PC-9 (cell line): Measurements from ENCODE around the gene SERINC5. TPM values are rescaled to one million over a fixed set of nuclear protein-coding genes. Genes with fewer than 3 reads are reported as not detected.

Experiments
- BruUV-seq: library from RNA; stranded (reverse); fragments of 400-500 nt; replicated peaks from 2 replicates; lab custom pipeline; 2021; lab: Mats Ljungman, UMichigan
- CTCF ChIA-PET: fragments of 300-600 bp; sonication (Branson Sonifier 250); formaldehyde crosslinking; loops from one replicate; lab custom pipeline; 2022; ENCODE audit warnings: antibody characterized with exemption; lab: Charles Lee
- POLR2A ChIA-PET: fragments of 300-600 bp; sonication (Branson Sonifier 250); formaldehyde crosslinking; loops from one replicate; lab custom pipeline; 2022; ENCODE audit warnings: antibody characterized with exemption; ENCODE audit not compliant: unreplicated experiment; lab: Charles Lee
- DNase-seq, 2 experiments: peaks; one replicate each; pipeline versions ENCODE4 v3.0.0 to v3.0.0-alpha.2; 2015 to 2022; ENCODE audit warnings: mixed read lengths in 1 of 2
- H2AFZ ChIP-seq: fragments of 200-600 bp; sonication (generic); 2 replicates; pipeline ENCODE4 v1.8.1; 2017; ENCODE audit warnings: antibody characterized with exemption
- H3F3A ChIP-seq: fragments of 200-600 bp; sonication (generic); 2 replicates; pipeline ENCODE4 v1.8.1; 2017; ENCODE audit warnings: antibody characterized with exemption, mild to moderate bottlenecking, low read depth; ENCODE audit not compliant: insufficient read depth
- H3K27ac ChIP-seq: fragments of 200-600 bp; sonication (generic); 2 replicates; pipeline ENCODE4 v1.6.1; 2016; ENCODE audit warnings: mixed run types
- H3K27me3 ChIP-seq: fragments of 200-600 bp; sonication (generic); 2 replicates; pipeline ENCODE4 v1.6.1; 2016; ENCODE audit warnings: low read depth, mixed run types; ENCODE audit not compliant: insufficient read depth
- H3K36me3 ChIP-seq: fragments of 200-600 bp; sonication (generic); 2 replicates; pipeline ENCODE4 v1.6.1; 2016; ENCODE audit warnings: low read depth, mixed run types
- H3K4me1 ChIP-seq: fragments of 200-600 bp; sonication (generic); replicated peaks from 2 replicates; pipeline ENCODE4 v1.6.1; 2016; ENCODE audit warnings: mixed run types; ENCODE audit not compliant: insufficient read depth
- H3K4me2 ChIP-seq: fragments of 200-600 bp; sonication (generic); 2 replicates; pipeline ENCODE4 v1.6.1; 2017; ENCODE audit warnings: mixed run types
- H3K4me3 ChIP-seq: fragments of 200-600 bp; sonication (generic); 2 replicates; pipeline ENCODE4 v1.6.1; 2016; ENCODE audit warnings: mixed run types
- H3K79me2 ChIP-seq: fragments of 200-600 bp; sonication (generic); 2 replicates; pipeline ENCODE4 v1.6.1; 2017; ENCODE audit warnings: low read depth, mixed run types
- H3K9me2 ChIP-seq: fragments of 200-600 bp; sonication (generic); 2 replicates; pipeline ENCODE4 v1.8.1; 2017; ENCODE audit warnings: mild to moderate bottlenecking; ENCODE audit not compliant: insufficient read depth
- H3K9me3 ChIP-seq: fragments of 200-600 bp; sonication (generic); 2 replicates; pipeline ENCODE4 v1.8.1; 2016; ENCODE audit warnings: low read depth; ENCODE audit not compliant: insufficient read depth
- H4K20me1 ChIP-seq: fragments of 200-600 bp; sonication (generic); 2 replicates; pipeline ENCODE4 v1.8.1; 2017; ENCODE audit not compliant: insufficient read depth
- EZH2 ChIP-seq: fragments of 200-600 bp; sonication (generic); IDR thresholded peaks from 2 replicates; pipeline ENCODE4 v1.8.0; 2017; ENCODE audit warnings: antibody characterized with exemption, low read depth
- intact Hi-C: fragments of 100-400 bp; cut with micrococcal nuclease; formaldehyde crosslinking; loops from one replicate; pipeline ENCODE4 v1.10.0; 2022; ENCODE audit not compliant: unreplicated experiment
- total RNA-seq: library from RNA; stranded (reverse); gene quantifications from 2 replicates; pipeline ENCODE4 v1.2.3, GENCODE V29; 2021
- TF ChIP-seq, protein P1 (sequence below): fragments of 200-600 bp; sonication (generic); conservative IDR thresholded peaks from 2 replicates; pipeline ENCODE4 v1.6.1; 2017; ENCODE audit warnings: mixed run types, antibody characterized with exemption, mild to moderate bottlenecking, moderate library complexity

Gene SERINC5
- total RNA-seq, 1 experiment from 2014 or later, result 68.8 TPM

- DNase-seq, result no peak
- H3K4me2 ChIP-seq, result no peak overlapping the region
- H3K9me3 ChIP-seq, result no peaks in the 10 kb centered on the region; the same call in 1 of the 2 replicates
- BruUV-seq, result no TSS peak
- intact Hi-C loops, result no loop called here
- no peak overlapping the region for H2AFZ ChIP-seq
- H3K4me1 ChIP-seq, result no peaks in the 10 kb centered on the region
- no peak overlapping the region for H3K27ac ChIP-seq
- H3K36me3 ChIP-seq, result 0 out of 2 replicates have a peak, but pooled peaks cover 4% of the 10 kb centered on the region
- no peak overlapping the region for H3K4me3 ChIP-seq
- TF ChIP-seq, protein P1, sequence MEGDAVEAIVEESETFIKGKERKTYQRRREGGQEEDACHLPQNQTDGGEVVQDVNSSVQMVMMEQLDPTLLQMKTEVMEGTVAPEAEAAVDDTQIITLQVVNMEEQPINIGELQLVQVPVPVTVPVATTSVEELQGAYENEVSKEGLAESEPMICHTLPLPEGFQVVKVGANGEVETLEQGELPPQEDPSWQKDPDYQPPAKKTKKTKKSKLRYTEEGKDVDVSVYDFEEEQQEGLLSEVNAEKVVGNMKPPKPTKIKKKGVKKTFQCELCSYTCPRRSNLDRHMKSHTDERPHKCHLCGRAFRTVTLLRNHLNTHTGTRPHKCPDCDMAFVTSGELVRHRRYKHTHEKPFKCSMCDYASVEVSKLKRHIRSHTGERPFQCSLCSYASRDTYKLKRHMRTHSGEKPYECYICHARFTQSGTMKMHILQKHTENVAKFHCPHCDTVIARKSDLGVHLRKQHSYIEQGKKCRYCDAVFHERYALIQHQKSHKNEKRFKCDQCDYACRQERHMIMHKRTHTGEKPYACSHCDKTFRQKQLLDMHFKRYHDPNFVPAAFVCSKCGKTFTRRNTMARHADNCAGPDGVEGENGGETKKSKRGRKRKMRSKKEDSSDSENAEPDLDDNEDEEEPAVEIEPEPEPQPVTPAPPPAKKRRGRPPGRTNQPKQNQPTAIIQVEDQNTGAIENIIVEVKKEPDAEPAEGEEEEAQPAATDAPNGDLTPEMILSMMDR, result no peak
- no peak for TF ChIP-seq EZH2
- H3K27me3 ChIP-seq, result no peaks in the 10 kb centered on the region
- H3F3A ChIP-seq, result no peaks in the 10 kb centered on the region; the same call in 1 of the 2 replicates
- ChIA-PET CTCF (interaction anchor here (0.6 to 1.0 kb wide), 2 partner anchors 56 to 182 kb away, joined by 3 to 4 read pairs; no protein-coding TSS in a partner anchor), POLR2A (interaction anchor here (0.6 kb wide), 3 partner anchors 21 to 166 kb away, joined by 3 to 8 read pairs (median 8); no protein-coding TSS in a partner anchor)
- no peaks in the 10 kb centered on the region for H4K20me1 ChIP-seq
- no peaks in the 10 kb centered on the region for H3K79me2 ChIP-seq
- no peaks in the 10 kb centered on the region for H3K9me2 ChIP-seq
These were observed 130.6 kb downstream of the SERINC5 start for GRCh38 chr5:80125022-80125961.

GRCh38 chr5:80124121-80124918, 131.5 kb downstream of the SERINC5 start:
- H3K36me3 ChIP-seq, result 0 out of 2 replicates have a peak, but pooled peaks cover 4% of the 10 kb centered on the region
- no peak for DNase-seq
- no peaks in the 10 kb centered on the region for H3K79me2 ChIP-seq
- no peaks in the 10 kb centered on the region; the same call in 1 of the 2 replicates for H3K9me3 ChIP-seq
- H2AFZ ChIP-seq, result no peak overlapping the region
- H3K4me2 ChIP-seq, result no peak overlapping the region
- no TSS peak for BruUV-seq
- TF ChIP-seq, protein P1, result no peak
- TF ChIP-seq EZH2, result no peak
- H3F3A ChIP-seq, result no peaks in the 10 kb centered on the region; the same call in 1 of the 2 replicates
- H4K20me1 ChIP-seq, result no peaks in the 10 kb centered on the region
- H3K27me3 ChIP-seq, result no peaks in the 10 kb centered on the region
- no peak overlapping the region for H3K27ac ChIP-seq
- ChIA-PET POLR2A (no interaction called here), CTCF (no interaction called here)
- intact Hi-C loops, result no loop called here
- H3K9me2 ChIP-seq, result no peaks in the 10 kb centered on the region
- no peaks in the 10 kb centered on the region for H3K4me1 ChIP-seq
- no peak overlapping the region for H3K4me3 ChIP-seq

- Histone ChIP-seq H3K4me1 (no peaks in the 10 kb centered on the region), H3K4me2 (no peak overlapping the region), H3K9me3 (no peaks in the 10 kb centered on the region; the same call in 1 of the 2 replicates), H3K9me2 (no peaks in the 10 kb centered on the region), H3K27me3 (no peaks in the 10 kb centered on the region), H3K27ac (no peak overlapping the region), H3K4me3 (no peak overlapping the region), H4K20me1 (no peaks in the 10 kb centered on the region), H3K36me3 (no peaks in the 10 kb centered on the region), H3K79me2 (no peaks in the 10 kb centered on the region), H3F3A (no peaks in the 10 kb centered on the region; the same call in 1 of the 2 replicates), H2AFZ (no peak overlapping the region)
- POLR2A ChIA-PET, result no interaction called here
- TF ChIP-seq, protein P1, result no peak
- TF ChIP-seq EZH2, result no peak
- DNase-seq, result no peak
- intact Hi-C loops, result no loop called here
- no TSS peak for BruUV-seq
- CTCF ChIA-PET, result no interaction called here
These were observed 133.3 kb downstream of the SERINC5 start for GRCh38 chr5:80122579-80122978.
